Fibroblast of peridontal ligament (primary cell): ENCODE measurements around the gene CNTN3.

Experiments
- DNase-seq: peaks from one replicate; pipeline ENCODE4 v3.0.0-alpha.2; 2010; ENCODE audit errors: extremely low read depth

The CNTN3 gene

DNA sequence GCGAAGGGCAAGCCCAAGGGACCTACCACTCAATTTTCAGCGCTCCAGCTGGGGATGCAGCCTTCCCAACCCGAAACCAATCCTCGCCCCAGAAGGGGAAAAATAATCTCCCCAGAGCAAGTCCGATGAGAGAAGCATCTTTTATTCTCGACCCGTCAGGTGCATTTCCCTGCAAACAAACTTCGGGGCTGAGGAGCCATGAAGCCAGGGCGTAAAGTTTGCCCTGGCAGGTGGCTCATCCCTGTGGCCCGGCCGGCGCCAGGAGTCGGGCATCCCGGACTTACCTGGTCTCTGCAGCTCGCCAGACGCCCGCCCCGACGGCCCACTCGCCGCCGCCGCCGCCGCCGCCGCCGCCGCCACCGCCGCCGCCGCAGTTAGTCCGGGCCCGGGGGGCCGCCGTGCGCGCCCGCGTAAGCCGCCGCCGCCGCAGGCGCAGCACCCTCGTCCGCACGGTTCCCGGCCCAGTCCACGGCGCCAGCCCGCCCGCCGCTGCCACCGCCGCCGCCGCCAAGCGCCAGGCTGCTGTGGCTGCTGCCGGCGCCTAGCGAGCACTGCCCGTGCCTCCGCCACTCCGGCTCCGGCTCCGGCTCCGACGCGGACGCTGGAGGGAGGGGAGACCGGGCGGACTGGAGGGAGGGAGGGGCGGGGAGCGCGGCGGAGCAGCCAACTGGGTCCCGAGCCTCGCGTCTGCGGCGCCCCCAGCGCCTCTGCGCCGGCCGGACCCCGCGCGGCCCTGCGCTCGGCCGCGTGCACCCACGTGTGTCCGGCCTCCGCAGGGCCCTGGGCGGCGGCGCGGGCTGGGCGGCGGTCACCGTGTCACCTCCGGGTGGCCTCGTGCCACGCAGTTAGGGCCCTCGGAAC lies at the start of gene CNTN3:
CNTN3 (minus strand) TSS at position 553 of the 861 bp plus-strand sequence. CDS start 93,547 bp downstream, outside the sequence.
- no peak for DNase-seq

GRCh38 chr3:74663178-74663577 lies 48.7 kb upstream of the CNTN3 start:
- no peak for DNase-seq

- DNase-seq: no peak
These were observed 47.2 kb upstream of the CNTN3 start for GRCh38 chr3:74661672-74662071.

GRCh38 chr3:74651885-74652284 lies 37.4 kb upstream of the CNTN3 start:
- DNase-seq: no peak

DNA sequence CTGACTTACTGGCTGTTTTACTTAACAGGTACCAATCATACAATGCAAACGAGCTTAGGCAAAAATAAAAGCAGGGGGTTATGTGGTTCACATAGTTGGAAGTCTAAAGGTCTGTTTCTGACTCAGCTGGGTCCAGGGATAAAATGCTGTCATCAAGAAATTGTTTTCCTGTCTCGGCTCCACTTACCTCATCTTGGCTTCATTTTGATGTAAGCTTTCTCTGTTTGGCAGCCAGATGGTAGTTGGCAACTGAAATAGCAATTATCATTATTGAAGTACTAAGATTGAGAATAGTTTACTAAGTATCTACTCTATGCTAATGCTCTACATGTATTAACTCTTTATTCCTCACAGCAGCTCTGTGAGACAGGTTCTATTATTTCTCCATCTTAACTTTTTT lies 36.8 kb upstream of the CNTN3 start:
- DNase-seq: no peak

DNA sequence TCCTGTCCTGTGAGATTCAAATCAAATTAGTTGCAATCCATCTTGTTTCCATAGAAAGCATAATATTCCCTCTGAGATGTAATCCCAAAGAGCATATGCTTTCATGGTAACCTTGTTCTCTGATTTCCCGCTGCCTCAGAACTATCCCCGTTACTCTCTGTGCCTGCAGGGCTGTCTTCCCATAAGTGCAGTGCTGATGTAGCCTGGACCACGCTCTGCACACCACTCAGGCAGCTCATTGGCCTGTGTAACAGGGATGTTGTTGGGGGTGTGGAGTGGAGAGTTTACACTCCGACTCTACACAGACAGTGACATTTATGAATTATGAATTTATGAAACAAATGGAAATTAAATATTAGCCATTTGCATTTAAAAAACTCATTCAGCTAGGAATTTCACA lies 33.6 kb upstream of the CNTN3 start:
- no peak for DNase-seq

- DNase-seq: no peak
These were observed 31.6 kb upstream of the CNTN3 start for GRCh38 chr3:74646094-74646493.

DNA sequence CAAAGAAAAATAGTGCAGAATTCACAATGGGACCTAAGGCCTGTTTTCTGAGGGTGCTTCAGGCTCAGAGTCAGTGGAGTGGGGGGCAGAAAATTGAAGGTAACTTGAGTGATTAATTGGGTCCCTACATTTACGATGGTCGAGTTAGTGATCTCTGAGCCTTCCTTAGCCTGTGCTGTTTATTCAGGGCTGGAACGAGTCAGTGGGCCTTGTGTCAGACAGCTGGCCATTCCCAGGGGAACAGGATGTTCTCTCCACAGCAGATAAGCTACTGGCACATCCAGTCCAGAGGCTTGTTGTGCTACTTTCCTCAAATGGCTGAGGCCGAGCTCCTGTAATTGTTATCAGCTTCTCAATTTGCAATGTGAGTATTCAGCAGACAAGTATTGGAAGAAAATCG lies 29.2 kb upstream of the CNTN3 start:
- no peak for DNase-seq

DNA sequence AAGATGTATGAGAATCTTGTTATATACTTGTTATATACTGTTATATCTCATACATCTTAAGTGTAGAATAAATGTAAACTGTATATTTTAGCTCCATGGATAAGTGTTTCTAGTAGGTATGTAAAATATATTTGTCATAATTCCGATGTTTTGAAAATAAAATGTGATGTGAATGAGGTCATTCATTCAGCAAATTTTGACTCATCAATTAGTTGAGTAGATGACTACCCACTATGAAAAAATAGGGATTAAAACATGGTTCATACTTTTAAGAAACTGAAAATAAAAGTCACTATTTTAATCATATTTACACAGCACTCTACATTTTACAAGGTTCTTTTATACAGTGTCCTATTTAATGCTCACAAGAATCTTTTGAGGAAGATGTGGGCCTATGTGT lies 28.4 kb upstream of the CNTN3 start:
- no peak for DNase-seq

DNA sequence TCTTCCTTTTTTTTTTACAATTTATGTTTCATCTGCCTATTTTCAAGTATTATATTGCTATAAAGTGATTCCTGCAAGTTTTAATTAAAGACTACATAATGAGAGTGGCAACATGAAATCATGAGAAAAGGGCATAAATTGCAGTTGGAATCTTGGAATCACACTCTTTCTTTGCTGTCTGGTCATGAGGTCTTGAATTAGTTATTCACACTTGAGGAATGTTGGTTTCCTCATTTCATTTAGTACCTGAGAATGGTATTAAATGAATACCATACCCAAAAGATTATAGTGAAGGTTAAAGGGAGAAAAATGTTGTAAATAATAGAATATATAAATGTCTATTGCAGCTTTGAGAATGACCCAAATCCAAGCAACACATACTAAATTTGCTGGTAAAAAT lies 25.8 kb upstream of the CNTN3 start:
- no peak for DNase-seq

DNA sequence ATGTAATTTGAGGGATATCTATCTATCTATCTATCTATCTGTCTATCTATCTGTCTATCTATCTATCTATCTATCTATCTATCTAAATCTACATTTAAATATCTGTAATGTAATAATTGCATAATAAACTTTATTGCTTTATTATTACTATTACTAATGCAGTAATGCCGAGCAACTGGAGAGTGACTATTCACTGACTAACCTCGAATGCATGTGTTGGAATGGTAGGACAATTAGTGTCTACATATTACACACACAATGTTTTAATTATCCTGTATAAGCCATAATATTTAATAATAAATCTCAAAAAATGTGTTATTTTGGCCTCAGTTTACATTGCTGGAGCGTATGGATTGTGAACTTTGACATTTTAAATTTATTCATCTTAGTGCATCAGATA lies 25.2 kb upstream of the CNTN3 start:
- no peak for DNase-seq

GRCh38 chr3:74636981-74637380 lies 22.5 kb upstream of the CNTN3 start:
- no peak for DNase-seq

DNA sequence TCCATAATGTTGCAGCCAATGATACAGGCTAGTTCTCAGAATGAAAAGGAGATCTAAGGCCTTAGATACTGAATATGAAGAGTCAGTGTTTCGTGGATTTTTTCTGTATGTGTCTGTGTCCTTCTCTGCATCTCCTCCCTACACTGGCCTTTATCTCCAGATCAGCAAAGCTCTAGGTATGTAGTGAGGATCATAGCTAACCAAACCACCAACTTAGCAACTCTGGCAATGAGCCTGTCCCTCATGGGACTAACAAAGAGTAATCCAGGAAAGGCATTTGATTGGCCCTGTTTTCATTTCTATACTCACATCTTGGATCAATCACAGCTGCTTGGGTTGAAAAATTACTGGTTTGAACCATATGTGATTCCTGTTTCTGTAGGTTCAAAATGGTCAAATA lies 18.6 kb upstream of the CNTN3 start:
- DNase-seq: peak; percentile 34

DNA sequence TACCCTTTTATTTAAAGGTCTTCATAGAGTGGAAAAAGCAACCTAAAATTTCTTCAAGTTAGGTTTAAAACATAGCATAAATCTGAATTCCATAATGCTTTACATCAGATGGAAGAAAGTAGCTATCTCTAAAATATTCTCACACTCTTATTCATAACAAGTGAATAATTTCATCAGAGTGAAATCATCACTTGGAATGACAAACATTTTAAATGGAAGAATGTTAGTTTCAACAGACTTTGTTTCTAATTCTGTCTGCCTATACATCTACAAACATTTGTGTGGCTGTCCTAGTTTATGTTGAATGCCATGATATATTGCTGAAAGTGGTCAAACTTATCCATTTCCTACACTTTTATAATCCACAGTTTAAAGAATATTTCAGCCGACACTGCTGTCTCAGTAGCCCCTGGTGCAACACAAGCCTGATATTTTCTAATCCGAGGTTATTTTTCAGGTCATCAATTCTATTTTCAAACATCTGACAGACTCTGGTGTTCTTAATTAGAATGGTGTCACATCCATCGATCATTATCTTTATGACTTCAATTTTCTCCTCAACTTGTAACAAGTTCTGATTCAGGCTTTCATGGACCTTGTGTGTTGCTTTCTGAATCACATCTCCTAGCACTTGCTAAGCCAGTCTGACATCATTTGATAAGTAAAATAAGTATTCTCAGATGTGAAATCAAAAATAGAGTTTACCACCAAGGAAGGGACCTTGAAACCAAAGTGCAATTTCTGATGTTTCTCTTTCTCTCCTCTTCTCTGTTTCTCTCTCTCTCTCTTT lies 17.1 kb upstream of the CNTN3 start:
- DNase-seq: peak; percentile 9

DNA sequence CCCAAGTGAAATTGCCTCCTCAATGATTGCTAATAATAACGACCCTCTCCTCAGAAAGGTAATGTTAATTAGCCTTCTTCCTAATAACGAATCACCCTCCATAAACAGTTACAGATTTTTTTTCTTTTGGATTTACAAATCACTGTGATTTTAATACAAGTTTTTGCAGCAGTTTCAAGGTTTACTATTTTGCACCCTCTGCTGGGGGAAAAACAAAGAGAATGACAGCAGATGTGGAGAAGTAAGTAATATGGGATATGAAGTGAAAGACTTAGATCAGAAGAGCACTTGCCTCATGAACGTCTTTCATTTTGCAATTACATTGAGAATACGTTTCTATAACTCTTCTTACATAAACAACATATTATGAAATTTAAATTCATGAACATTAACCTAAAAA lies 16.1 kb upstream of the CNTN3 start:
- peak; percentile 47 for DNase-seq

GRCh38 chr3:74626011-74626410 lies 11.6 kb upstream of the CNTN3 start:
- no peak for DNase-seq

DNA sequence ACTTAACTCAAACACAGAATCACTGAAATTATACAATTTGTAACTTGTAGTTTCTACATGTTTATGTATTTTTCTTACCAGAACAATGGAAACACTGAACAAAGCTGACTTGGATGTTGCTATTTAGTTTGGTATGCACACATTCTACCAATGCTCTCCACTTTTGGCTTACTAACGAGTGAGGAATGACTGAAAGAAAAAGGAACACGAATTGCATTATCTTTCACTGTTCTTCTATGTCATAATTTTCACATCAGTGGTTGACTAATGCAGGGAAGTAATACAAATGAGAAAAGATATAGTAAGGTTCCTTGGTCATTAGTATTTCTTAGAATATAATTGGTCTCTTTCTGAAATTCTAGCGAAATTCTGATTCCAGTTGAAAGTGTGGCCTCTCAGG lies 9.8 kb upstream of the CNTN3 start:
- peak; percentile 37 for DNase-seq

- DNase-seq: no peak
These were observed 8.9 kb upstream of the CNTN3 start for GRCh38 chr3:74623261-74623836.

- no peak for DNase-seq
These were observed 7.1 kb upstream of the CNTN3 start for GRCh38 chr3:74621581-74621980.

- no peak for DNase-seq
These were observed 3.3 kb upstream of the CNTN3 start for GRCh38 chr3:74617776-74618175.

DNA sequence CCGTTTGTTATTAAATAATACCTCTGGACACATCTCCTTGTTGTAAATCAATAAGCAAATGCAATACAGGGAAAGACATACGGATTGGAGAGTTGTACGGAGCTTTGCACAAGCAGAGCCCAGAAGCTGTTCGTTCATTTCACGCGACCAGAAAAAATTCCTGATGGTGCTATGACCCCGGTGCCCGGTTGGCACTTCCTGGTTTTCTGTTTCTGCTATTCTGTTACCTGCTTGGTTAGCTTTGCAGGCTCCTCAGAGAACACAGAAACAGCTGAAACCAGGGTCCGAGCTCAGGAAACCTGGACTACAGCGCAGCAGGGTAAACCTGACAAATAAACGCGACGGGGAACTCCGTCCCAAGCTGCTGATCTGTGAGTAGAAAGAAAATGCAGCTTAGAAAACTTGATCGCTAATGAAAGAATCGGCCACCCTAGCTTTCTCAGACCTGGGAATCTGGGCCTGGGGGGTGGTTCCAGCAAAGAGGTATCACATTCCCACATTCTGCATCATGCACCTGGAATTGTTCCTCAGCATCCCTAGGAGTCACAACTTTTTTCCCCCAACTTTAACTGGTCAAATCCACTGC lies 845 bp downstream of the CNTN3 start:
- no peak for DNase-seq

GRCh38 chr3:74613060-74613459 lies 1.4 kb downstream of the CNTN3 start:
- no peak for DNase-seq
